IMR-90 (cell line): ENCODE data around the gene PLD3. TPM values are rescaled to one million over a fixed set of nuclear protein-coding genes. Genes with fewer than 3 reads are reported as not detected.
A peak's percentile ranks its signal among the peaks of the same experiment; 100 is the strongest.

ENCODE experiments used
- CHD1 ChIP-seq: IDR thresholded peaks from 2 replicates; pipeline ENCODE4 v1.6.1; 2012; ENCODE audit warnings: low read depth, low read length, improper control_type of control experiment
- MAZ ChIP-seq: IDR thresholded peaks from 2 replicates; pipeline ENCODE4 v1.6.1; 2012; ENCODE audit warnings: low read depth, mild to moderate bottlenecking, low read length, improper control_type of control experiment, moderate library complexity, borderline replicate concordance
- NFE2L2 ChIP-seq: fragments of 150-350 bp; IDR thresholded peaks from 2 replicates; pipeline ENCODE4 v1.6.1; 2016; ENCODE audit warnings: low read depth, mild to moderate bottlenecking, low read length
- microRNA-seq, 2 experiments: library from miRNA; stranded (forward) in 1 of 2; unstranded in 1 of 2; fragments of 10-50 nt in 1 of 2; fragments of <30 nt in 1 of 2; gene quantifications in 1 of 2; microRNA quantifications in 1 of 2; one replicate each; pipeline versions ENCODE3 to v1.1.0; 2013 to 2020; ENCODE audit not compliant: insufficient read depth in 1 of 2, insufficient read length in 1 of 2, unreplicated experiment in 1 of 2
- polyA plus RNA-seq, 3 experiments: library from polyadenylated mRNA; depleted of rRNA; stranded (reverse); fragments of >200 nt; gene quantifications; 2 replicates each; pipeline ENCODE4 v1.2.3, GENCODE V29; 2012; ENCODE audit warnings: low replicate concordance in 1 of 3
- small RNA-seq, 5 experiments: library from RNA; depleted of rRNA; stranded (forward); fragments of <200 nt; gene quantifications; one replicate each; pipeline ENCODE3, GENCODE V24; 2012
- total RNA-seq: library from RNA; depleted of rRNA; stranded (reverse); fragments of >200 nt; gene quantifications from 2 replicates; pipeline ENCODE4 v1.2.3, GENCODE V29; 2012; rRNA removed

The PLD3 gene
- total and polyA plus RNA-seq, 2 of the 4 experiments (the other 2 are of a cell fraction) = 117 to 665 TPM

DNA sequence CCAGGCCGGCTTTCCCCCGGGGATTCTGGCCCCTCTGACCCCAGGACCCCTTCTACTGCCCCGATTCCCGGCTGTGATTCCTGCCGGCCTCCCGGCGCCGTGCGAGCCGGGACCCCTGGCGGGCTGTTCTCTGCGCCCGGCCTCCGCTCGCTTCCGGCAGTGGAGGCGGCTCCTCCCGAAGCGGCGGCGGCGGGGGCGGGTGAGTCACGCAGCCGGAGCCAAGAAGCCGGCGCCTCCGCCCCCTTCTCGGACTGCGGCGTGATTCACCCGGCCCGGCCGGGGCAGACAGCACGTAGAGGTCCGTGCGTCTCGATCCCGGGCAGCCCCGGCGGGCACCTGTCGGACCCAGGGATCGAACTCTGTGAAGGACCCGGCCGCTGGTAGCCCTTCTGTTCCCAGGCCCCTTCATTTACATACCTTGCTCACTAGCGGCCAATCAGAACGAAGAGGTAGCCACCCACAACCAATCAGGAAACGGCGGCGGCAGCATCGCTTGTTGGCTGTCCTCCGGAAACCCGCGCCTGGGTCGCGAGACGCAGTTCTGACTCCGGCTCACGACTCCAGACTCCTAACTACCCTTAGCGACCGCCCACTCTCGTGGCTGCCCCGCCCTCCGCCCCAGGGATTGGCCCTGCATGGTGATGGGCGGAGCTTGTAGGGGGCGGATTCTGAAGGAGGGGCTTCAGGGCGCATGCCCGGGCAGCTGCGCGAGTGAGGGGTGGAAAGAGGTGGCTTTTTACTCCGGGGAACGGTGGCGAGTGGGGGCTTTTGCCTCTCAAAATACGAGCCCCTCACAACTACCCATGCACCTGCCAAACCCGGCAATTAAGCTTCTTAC is 77.2 kb downstream of the PLD3 start, which contains the start of gene SERTAD1 (continued):
- peak; percentile 60; the same call in 1 of the 2 replicates for TF ChIP-seq CHD1
- peak; percentile 55; the same call in 1 of the 2 replicates for TF ChIP-seq MAZ
- TF ChIP-seq NFE2L2 = no peak

Small RNA genes lying within 50 kb of the gene (microRNA-seq; reads per million reads assigned to microRNA genes)
- 1.1 to 4.1 reads per million in 2 experiments for gene MIR6796 (ENCODE audit: insufficient read depth in 1 of 2, insufficient read length in 1 of 2, unreplicated experiment in 1 of 2)
- not detected for gene RF00019 (ENCODE audit: insufficient read depth, insufficient read length)
- not detected for gene RNU6-945P (ENCODE audit: insufficient read depth, insufficient read length)

Small RNA genes lying within 50 kb of the gene (small RNA-seq; reads per million reads assigned to genes)
- gene MIR6796 (0 reads per million in 5 experiments), gene RF00019 (0 reads per million in 5 experiments), gene RNU6-945P (0 reads per million in 5 experiments)

Other genes with a start within 250 kb of the PLD3 start
- 1.4 and 1.8 TPM in 2 replicates for gene MAP3K10, start 157.3 kb upstream of the PLD3 start, total RNA-seq
- 5.5 and 6.4 TPM in 2 replicates for gene MAP3K10, start 157.3 kb upstream of the PLD3 start, polyA plus RNA-seq (2012; rRNA removed)
- gene TTC9B, start 130.3 kb upstream of the PLD3 start, total RNA-seq = not detected in 2 replicates
- gene TTC9B, start 130.3 kb upstream of the PLD3 start, polyA plus RNA-seq (2012; rRNA removed) = not detected in 2 replicates
- gene CCNP, start 122.0 kb upstream of the PLD3 start, total RNA-seq = under 0.01 TPM in 2 replicates
- gene CCNP, start 122.0 kb upstream of the PLD3 start, polyA plus RNA-seq (2012; rRNA removed) = 0.17 and 0.21 TPM in 2 replicates
- 54.4 and 61.5 TPM in 2 replicates for gene AKT2, start 63.4 kb upstream of the PLD3 start, total RNA-seq
- gene AKT2, start 63.4 kb upstream of the PLD3 start, polyA plus RNA-seq (2012; rRNA removed) = 104 and 124 TPM in 2 replicates
- gene C19orf47, start 298 bp upstream of the PLD3 start, total RNA-seq = 3.6 and 4.4 TPM in 2 replicates
- 16.3 and 24.4 TPM in 2 replicates for gene C19orf47, start 298 bp upstream of the PLD3 start, polyA plus RNA-seq (2012; rRNA removed)
- 0.18 and 0.28 TPM in 2 replicates for gene HIPK4, start 41.5 kb downstream of the PLD3 start, total RNA-seq
- 0.11 and 0.12 TPM in 2 replicates for gene HIPK4, start 41.5 kb downstream of the PLD3 start, polyA plus RNA-seq (2012; rRNA removed)
- gene PRX, start 64.7 kb downstream of the PLD3 start, total RNA-seq = 0.83 and 0.90 TPM in 2 replicates
- gene PRX, start 64.7 kb downstream of the PLD3 start, polyA plus RNA-seq (2012; rRNA removed) = 1.7 and 1.8 TPM in 2 replicates
- 25.6 and 27.4 TPM in 2 replicates for gene SERTAD1, start 77.3 kb downstream of the PLD3 start, total RNA-seq
- 21.1 and 29.5 TPM in 2 replicates for gene SERTAD1, start 77.3 kb downstream of the PLD3 start, polyA plus RNA-seq (2012; rRNA removed)
- gene SERTAD3, start 95.6 kb downstream of the PLD3 start, total RNA-seq = 23.3 and 25.6 TPM in 2 replicates
- 17.9 and 20.5 TPM in 2 replicates for gene SERTAD3, start 95.6 kb downstream of the PLD3 start, polyA plus RNA-seq (2012; rRNA removed)
- 65.2 and 67.5 TPM in 2 replicates for gene BLVRB, start 117.0 kb downstream of the PLD3 start, total RNA-seq
- 102 and 113 TPM in 2 replicates for gene BLVRB, start 117.0 kb downstream of the PLD3 start, polyA plus RNA-seq (2012; rRNA removed)
- gene SPTBN4, start 118.3 kb downstream of the PLD3 start, total RNA-seq = 0.72 and 0.83 TPM in 2 replicates
- 0.59 and 0.91 TPM in 2 replicates for gene SPTBN4, start 118.3 kb downstream of the PLD3 start, polyA plus RNA-seq (2012; rRNA removed)
- 15.6 and 16.1 TPM in 2 replicates for gene SHKBP1, start 228.2 kb downstream of the PLD3 start, total RNA-seq
- 94.0 and 108 TPM in 2 replicates for gene SHKBP1, start 228.2 kb downstream of the PLD3 start, polyA plus RNA-seq (2012; rRNA removed)